Pancreas (tissue), 10 donors: ENCODE data around the gene OR5B21. TPM values are rescaled to one million over a fixed set of nuclear protein-coding genes. Genes with fewer than 3 reads are reported as not detected.

Experiments
- ATAC-seq, 4 donors: fragments of 200-7000 bp; cut with Tn5 transposase; one replicate each; pipeline versions ENCODE4 v1.8.0 to v1.9.1; 2020; ENCODE audit warnings: mild to moderate bottlenecking in 4 of 4, moderate library complexity in 4 of 4
- DNase-seq, 6 donors: peaks; one replicate each; pipeline ENCODE4 v3.0.0-alpha.2; 2020
- FAIRE-seq: peaks from 2 replicates; lab custom pipeline; 2012; peaks lifted over from hg19 to GRCh38; lab: Jason Lieb, UNC
- H3K27ac ChIP-seq, 4 donors: fragments of 200-600 bp; sonication (generic); 1 replicate in 3 of 4; 2 replicates in 1 of 4; pipeline versions ENCODE4 v1.5.0 to v1.8.0; 2020
- H3K27me3 ChIP-seq, 4 donors: fragments of 200-600 bp; one replicate each; pipeline ENCODE4 v1.8.0; 2021
- H3K36me3 ChIP-seq, 3 donors: fragments of 200-600 bp; sonication (generic) in 1 of 3; one replicate each; pipeline versions ENCODE4 v1.5.0 to v1.8.0; 2020 to 2021
- H3K4me1 ChIP-seq, 3 donors: fragments of 200-600 bp; one replicate each; pipeline ENCODE4 v1.8.0; 2021
- H3K4me3 ChIP-seq, 4 donors: fragments of 200-600 bp; sonication (generic) in 2 of 4; one replicate each; pipeline versions ENCODE4 v1.5.0 to v1.8.0; 2020 to 2021
- H3K9me3 ChIP-seq, 4 donors: fragments of 200-600 bp; one replicate each; pipeline ENCODE4 v1.8.0; 2021
- CTCF ChIP-seq, 4 donors: fragments of 200-600 bp; sonication (generic) in 3 of 4; IDR thresholded peaks; one replicate each; pipeline versions ENCODE4 v1.5.0 to v1.8.0; 2021; ENCODE audit warnings: antibody characterized with exemption in 4 of 4
- WGBS, 2 donors: extraction: QIAGEN DNeasy Blood & Tissue Kit; methylation state at CpG; one replicate each; pipeline ENCODE4 v1.1.7; 2013; 5-methylcytosine and 5-hydroxymethylcytosine counted together
- intact Hi-C, 3 donors: fragments of 100-400 bp; cut with DNase I; formaldehyde crosslinking; loops; one replicate each; pipeline versions ENCODE4 v1.11.1 to v1.14.2; 2022
- polyA plus RNA-seq, 2 donors: library from polyadenylated mRNA; stranded (reverse); fragments of 200-250 nt; gene quantifications; one replicate each; pipeline ENCODE4 v1.2.3, GENCODE V29; 2013
- total RNA-seq, 6 donors: library from RNA; stranded (reverse); fragmentation: NEBNext Ultra II Directional in 4 of 6; extraction: Animal tissue kit (Norgen Biotek cat#: 25700) in 4 of 6; gene quantifications; one replicate each; pipeline versions ENCODE4 v1.2.1 to v1.2.4, GENCODE V29; 2021 to 2023
- donor health status: healthy with polysubstance abuse.
- donor health status: DM: no; HTN: no; CAD: no; lungs with moderate emphysema.
- donor health status: DM: no; HTN: no; CAD: no.
- donor health status: control.
- donor health status: control.
- donor health status: Bipolar disorder and iron deficiency.
- donor health status: DM: yes; HTN: yes; CAD: no.
- donor health status: DM: no; HTN: no; CAD: no.
- donor health status: DM: no; HTN: no; CAD: no.
- donor health status: DM: yes; HTN: yes; CAD: no.

The OR5B21 gene
- total and polyA plus RNA-seq, 8 donors = not detected

DNA sequence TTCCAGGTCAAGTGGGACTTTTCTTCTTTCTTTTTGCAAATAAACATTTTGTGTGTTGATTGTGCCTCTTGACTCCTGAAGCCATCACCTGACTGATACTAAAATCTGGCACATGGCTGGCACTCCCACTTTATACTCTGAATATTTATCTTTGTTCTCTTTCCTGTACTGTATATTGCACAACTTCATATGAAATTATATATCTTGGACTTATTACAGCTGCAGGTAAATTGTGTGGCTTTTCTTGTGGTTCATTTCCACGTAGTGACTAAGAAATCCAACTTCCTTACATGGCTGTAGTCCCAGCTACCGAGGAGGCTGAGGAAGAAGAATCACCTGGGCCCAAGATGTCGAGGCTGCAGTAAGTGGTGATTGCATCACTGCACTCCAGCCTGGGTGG lies 42.2 kb downstream of the OR5B21 start:
- TF ChIP-seq CTCF (IDR thresholded peaks at IDR 0.05) = no peak
- Histone ChIP-seq H3K4me3 (no peak overlapping the region), H3K27ac (no peak overlapping the region), H3K4me1 (no peaks in the 10 kb centered on the region), H3K36me3 (no peaks in the 10 kb centered on the region), H3K9me3 (no peaks in the 10 kb centered on the region), H3K27me3 (no peaks in the 10 kb centered on the region)
- no peak for ATAC-seq
- no peak for FAIRE-seq
- intact Hi-C loops = no loop called here
- 56 to 60% methylated on average over 3 of the region's 3 CpGs for WGBS, 2 donors
- DNase-seq = no peak

Other genes starting within 250 kb of the OR5B21 start
- gene OR10W1, start 239.8 kb downstream of the OR5B21 start, total RNA-seq = not detected
- not detected for gene OR10W1, start 239.8 kb downstream of the OR5B21 start, polyA plus RNA-seq
- gene OR5B17, start 149.0 kb downstream of the OR5B21 start, total RNA-seq = not detected
- gene OR5B17, start 149.0 kb downstream of the OR5B21 start, polyA plus RNA-seq = not detected
- not detected for gene OR5B3, start 101.2 kb downstream of the OR5B21 start, total RNA-seq
- gene OR5B3, start 101.2 kb downstream of the OR5B21 start, polyA plus RNA-seq = not detected
- not detected for gene OR5B2, start 80.0 kb downstream of the OR5B21 start, total RNA-seq
- not detected for gene OR5B2, start 80.0 kb downstream of the OR5B21 start, polyA plus RNA-seq
- not detected for gene OR5B12, start 65.9 kb downstream of the OR5B21 start, total RNA-seq
- not detected for gene OR5B12, start 65.9 kb downstream of the OR5B21 start, polyA plus RNA-seq
- 10 to 100 TPM in 1 of 6 donors, 1 to 10 TPM in 5; 3.2 to 10.4 (median 5.5) TPM for gene LPXN, start 67.8 kb upstream of the OR5B21 start, total RNA-seq
- gene LPXN, start 67.8 kb upstream of the OR5B21 start, polyA plus RNA-seq = 1 to 10 TPM; 4.6 to 5.1 TPM
- gene ZFP91, start 71.0 kb upstream of the OR5B21 start, total RNA-seq = 10 to 100 TPM; 14.2 to 23.0 (median 21.0) TPM
- 10 to 100 TPM in 1 of 2 donors, 1 to 10 TPM in 1; 6.3 to 12.6 TPM for gene ZFP91, start 71.0 kb upstream of the OR5B21 start, polyA plus RNA-seq
- gene CNTF, start 114.6 kb upstream of the OR5B21 start, total RNA-seq = under 1 TPM; 0.31 to 0.63 (median 0.51) TPM
- gene CNTF, start 114.6 kb upstream of the OR5B21 start, polyA plus RNA-seq = under 1 TPM; 0.28 to 0.30 TPM
- gene GLYAT, start 223.8 kb upstream of the OR5B21 start, total RNA-seq = under 1 TPM in 2 of 6 donors, not detected in 4; 0.18 to 0.32 TPM
- not detected for gene GLYAT, start 223.8 kb upstream of the OR5B21 start, polyA plus RNA-seq